Fibroblast of skin of scalp (primary cell): ENCODE data around the gene PAMR1.

Experiments used
- DNase-seq: peaks from one replicate; pipeline ENCODE4 v3.0.0-alpha.2; 2013

PAMR1 gene

DNA sequence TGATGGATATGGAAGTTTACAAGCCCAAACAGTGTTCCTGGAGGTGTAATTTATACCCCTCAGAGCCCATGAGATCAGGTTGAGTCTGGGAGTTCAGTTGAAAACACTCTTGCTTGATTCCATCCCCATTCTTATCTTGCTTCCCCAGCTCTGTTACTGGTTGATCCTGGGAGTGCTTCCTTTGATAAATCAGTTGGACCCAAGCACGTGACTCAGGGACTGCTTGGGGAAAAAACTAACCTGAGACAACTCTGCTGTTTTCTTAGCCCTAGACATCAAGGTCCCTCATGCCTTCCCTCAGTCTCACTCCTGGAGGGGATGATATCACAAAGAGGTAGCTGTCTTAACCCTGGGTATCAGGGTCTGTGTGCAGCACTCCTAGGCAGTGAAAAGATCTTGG, 71.1 kb downstream of the PAMR1 start:
- DNase-seq: no peak

DNA sequence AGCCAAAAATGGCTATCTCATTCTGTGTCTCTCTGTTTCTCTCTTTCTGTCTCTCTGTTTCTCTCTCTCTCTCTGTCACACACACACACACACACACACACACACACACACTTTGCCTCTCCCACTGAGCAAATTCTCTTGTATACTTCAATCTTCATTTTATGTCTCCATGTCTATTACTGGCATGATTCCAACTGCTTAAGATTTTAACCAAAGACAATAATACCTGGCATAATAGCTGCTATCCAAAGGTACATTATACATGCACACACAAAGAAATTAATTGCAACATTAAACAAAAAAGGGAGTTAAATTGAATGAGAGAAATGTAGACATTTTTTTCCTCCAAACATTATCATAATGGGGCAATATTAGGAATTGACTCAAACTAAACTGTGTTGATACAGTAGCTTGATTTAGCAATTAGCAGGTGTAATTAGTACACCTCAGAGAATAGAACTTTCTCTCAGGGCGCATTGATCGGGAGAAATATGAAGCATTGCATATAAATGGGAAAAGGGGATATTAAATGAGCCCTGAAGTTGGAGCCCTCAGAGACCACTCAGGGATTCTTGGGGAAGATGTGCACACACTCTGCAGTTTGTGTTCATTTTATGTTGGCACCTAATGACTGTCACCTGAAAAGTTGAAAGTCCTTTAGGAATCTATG, 88.7 kb downstream of the PAMR1 start:
- no peak for DNase-seq

DNA sequence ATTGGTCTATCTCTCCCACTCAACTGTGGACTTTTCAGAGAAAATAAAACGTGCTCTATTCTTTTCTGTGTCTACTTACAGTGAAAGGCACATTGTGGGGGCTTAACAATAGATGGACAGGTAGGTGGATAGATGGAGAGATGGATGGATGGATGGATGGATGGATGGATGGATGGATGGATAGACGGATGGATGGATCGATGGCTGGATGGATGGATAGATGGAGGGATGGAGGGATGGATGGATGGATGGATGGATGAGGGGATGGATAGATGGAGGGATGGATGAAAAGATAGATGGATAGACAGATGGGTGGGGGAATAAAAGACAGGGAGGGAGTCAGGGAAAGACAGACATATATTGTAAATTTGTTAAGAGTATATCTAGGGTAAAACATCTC, 91.8 kb downstream of the PAMR1 start:
- DNase-seq: no peak

DNA sequence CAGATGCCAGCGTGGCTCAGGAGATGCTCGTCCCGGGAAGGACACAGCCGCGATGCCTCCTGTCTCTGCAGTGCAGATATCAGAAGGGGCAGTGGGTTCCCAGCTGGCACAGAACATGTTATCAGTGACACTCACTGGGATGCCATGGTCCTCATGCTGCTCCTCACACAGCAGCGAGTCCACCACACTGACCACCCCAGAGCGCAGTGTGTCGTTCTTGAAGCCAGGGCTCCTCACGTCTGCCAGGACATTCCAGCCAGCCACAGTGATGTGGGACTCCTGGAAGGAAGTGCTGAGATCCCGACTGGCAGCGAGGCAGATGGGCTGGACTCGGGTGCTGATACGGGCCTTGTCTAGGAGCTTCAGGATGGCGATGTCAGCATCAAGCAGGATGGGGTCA, 93.0 kb downstream of the PAMR1 start:
- no peak for DNase-seq

DNA sequence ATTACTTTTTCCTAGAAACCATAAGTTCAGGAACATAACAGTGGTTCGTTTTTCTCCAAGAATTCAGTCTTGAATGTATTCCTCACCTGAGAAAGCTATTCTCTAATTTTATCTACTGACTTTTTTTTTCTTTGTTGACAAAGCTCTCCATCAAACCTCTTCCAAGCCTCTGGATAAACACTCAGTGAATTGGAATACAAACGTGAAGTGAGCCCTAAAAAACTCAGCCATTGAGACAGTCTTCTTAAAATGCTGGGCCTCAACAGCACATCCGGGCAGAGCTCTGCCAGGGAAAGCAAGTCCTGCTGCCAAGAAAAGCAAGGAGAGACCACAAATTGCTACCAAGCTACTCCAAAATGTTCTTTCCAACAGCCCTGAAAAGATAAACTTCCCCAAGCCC, 98.3 kb downstream of the PAMR1 start:
- peak; percentile 93 for DNase-seq

DNA sequence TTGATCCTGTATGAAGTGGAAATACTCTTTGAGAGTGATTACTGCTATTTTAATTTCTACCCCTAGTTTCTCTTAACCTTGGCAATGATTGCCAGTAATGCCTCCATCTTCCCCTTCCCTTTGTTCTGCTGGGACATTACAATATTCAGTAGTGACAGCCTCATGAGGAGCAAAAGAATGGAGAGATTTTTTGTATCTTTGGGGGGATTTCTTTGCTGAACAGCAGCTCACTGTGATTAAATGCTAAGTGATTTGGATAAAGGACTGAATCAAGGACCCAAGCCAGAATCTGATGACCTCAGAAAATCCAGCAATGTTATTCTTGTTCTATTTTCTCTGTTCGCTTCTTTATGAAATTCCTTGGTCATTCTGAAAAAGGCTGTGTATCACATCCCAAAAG, 99.1 kb downstream of the PAMR1 start:
- DNase-seq: peak; percentile 32

DNA sequence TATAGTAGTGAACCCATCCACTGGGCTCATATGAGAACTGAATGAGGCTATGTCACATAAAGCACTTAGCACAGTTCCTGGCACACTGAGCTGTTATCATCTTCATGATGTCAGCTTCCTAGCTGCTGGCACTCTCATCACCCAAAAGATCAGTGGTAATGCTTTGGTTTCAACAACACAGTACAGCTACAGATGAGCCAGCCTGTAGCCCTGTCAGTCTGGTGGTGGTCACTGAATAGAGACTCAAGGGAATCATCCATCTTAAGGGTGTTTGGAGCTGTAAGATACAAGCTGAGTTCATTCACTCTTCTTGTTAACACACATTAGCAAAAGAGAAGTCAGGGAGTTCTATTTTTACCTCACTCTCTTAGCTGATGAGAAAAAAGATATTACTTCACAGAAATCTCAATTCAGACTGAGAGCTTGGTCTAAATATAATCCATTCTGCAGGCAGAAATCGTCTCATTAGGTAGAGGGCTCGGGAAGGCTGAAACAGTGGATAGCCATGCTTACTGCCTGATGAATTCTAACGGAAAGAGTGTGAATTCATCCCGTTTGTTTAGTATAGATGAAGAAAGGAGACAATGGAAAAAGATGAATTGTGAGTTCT, 99.7 kb downstream of the PAMR1 start:
- DNase-seq: no peak

DNA sequence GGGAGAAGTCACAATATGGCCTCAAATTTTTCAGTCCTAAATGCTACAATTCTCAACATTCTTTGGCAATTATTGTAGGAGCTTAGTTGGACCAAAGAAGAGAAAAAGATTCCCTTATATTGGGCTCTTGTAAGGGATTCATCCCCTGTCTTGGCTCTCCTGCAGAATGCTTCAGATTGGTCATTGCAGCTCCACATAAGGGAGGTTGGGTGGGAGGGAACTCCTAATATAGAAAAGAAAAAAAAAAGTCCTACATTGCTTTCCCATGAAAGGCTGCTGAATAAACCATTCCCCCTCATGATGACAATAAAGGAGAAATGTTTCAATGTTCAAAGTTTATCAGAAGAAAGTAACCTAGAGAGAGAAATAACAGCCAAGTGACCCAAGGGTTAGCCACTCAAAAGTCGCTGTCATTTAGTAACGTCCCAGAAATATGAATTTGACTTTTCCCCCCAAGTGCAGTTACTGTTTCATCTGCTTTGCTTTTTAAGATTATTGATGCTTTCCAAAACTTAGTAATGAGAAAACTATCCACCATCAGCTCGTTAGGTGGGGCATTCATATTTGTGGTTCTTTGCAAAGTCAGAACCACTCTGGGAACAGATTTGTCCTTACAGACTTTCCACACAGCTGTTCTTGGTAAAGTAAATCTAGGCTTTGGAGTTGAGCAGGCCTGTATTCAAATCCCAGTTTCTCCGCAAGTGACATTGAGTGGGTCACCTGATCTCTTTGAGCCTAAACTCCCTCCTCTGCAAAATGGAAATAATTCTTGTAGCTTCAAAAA, 101.1 kb downstream of the PAMR1 start:
- DNase-seq: peak; percentile 82

DNA sequence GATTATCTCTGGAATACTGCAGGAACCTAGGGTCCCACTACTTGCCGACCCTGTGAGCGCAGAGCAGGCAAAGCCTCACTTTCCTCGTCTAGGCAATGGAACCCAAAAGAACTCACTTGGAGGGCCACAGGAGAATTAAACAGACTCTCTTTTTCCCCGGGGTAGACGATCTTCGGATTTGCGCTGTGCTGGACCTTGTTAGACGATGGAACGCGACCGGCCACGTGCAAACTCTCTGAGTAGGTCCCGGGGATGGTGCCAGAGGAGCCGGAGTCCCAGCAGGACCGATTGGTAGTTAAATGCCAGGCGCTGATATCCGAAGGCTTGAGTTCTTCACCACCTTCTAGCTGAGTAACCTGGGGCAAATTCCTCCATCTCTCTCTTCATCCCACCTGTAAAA, 105.0 kb downstream of the PAMR1 start:
- DNase-seq: no peak

DNA sequence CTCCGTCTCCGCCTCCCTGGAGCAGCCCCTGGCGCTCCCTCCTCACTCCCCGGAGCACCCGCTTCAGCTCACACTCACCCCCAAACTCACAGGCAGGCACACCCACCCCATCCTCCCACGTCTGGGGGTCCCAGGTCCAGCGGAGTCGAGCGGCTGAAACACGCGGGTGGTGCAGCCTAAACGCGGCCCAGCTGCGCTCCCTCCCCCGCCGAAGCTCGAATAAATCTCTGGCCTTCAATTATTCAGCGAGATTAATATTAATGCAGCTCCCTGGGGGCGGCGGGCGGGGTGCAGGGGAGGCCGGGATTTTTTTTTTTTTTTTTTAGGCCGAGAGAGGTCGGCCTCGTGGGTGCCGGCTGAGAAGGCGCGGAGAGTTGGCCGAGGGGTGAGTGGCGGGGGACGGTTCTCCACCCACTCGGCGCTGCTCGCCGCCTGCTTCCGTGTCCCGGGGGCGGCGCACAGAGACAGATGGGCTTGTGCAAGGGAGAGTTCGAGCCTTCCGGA, 105.5 kb downstream of the PAMR1 start:
- no peak for DNase-seq

DNA sequence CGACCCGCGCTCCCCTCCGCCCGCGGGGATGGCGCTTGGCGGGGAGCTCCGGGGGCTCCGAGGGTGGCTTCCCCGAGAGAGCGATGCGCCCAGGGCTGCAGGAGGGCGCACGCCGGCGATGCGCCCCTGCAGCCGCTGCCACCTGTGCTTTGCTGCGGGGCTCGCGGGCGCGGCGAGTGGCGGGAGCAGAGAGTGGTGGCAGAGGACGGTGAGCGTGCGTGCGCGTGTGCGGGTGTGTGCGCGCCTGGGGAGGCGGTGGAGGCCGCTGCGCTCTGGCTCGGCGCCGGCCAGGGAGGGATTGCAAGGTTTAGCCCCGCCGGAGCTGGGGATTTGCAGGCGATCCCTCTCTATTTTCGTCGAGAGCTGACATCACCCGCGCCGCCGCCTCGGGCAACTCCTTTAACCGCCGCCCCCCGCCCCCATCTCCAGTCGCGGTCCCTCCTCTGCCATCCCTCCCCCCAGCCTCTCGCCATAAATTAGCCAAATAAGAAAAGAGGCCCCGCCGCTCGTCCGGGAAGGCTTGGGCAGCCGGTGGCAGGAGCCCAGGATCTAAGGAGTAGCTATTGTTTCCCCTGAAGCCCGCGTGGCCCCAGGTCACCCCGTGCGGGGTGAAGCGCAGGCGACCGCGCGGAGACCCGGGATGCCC, 106.1 kb downstream of the PAMR1 start, which contains the start of gene SLC1A2:
TSS of gene SLC1A2 (minus strand) at position 375 of the 646 bp plus-strand sequence. CDS start 592 bp downstream, outside the sequence.
- peak; percentile 37 for DNase-seq

DNA sequence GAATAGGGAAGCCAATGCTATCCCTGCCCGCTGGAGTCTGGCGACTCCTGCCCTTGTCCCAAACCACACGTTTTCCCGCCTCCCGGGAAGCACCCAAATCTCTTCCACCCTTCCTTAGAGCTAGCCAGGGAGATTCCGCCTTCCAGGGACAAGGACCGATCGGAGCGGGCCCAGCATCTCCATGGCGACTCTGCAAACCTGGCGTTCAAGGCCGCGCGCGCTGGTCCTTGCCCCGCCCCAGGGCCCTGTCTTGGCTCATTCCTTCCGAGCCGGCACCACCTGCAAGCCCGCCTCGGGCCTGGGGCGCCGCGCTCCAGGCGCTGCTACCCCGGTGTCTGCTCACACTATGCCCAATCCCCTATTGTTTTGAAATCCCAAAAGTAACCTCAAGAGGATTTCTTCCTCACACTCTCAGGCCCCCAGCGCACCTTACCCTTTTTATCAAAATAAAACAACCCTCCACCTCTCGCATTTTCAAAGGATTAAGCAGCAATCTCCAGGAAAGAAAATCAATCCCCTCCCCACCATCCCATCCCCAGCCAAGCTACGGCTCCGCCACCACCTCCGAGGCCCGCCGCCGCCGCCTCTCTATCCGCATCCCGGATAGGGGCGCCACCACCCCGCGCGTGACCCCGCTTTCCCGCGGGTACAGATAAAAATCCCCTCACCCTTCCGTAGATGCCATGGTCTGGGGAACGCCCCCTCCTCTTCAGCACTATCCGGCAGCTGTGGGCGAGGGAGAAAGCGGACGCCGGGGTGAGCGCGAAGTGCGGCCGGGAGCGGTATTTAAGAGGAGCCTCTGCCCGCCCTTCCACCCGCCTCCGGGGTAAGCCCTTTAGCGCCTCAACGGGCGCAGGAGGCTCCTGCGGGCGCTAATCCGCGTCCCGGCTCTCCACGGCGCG, 106.9 kb downstream of the PAMR1 start:
- no peak for DNase-seq

DNA sequence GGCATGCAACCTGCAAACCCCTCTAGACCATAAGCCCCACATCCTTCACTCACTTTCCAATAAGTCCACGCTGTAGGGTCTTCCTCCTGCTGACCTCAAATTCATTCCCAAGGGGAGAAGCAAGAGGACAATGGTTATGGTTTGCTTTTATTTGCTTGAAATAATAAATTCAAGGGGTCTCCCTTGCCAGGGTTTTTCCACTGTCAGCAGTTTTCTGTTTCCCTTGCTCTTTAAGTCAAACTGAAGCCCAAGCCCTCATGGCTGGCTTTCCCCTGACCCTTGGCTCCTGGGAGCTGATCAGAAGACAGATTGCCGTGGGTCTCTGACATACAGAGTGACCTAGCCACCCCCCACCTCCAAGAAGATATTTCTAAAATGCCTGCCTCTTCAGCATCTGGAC, 109.9 kb downstream of the PAMR1 start:
- no peak for DNase-seq

DNA sequence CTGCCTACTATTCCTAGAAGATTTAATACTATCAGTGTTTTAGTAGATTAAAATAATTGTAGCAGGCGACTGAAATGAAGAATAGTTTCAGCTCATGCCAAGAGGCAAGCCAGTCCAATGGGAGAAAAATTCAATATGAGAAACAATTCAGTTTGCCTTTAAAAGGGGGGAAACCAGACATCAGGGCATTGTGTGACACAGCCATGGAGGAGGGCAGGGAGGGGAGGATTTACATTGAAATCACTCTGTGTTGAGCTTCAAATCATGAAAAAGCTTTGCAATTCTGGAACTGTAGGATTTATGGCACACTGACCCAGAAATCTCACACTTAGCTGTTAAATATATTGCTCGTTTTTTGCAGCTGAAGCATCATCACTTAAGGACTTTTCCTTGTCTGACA, 110.6 kb downstream of the PAMR1 start:
- no peak for DNase-seq

DNA sequence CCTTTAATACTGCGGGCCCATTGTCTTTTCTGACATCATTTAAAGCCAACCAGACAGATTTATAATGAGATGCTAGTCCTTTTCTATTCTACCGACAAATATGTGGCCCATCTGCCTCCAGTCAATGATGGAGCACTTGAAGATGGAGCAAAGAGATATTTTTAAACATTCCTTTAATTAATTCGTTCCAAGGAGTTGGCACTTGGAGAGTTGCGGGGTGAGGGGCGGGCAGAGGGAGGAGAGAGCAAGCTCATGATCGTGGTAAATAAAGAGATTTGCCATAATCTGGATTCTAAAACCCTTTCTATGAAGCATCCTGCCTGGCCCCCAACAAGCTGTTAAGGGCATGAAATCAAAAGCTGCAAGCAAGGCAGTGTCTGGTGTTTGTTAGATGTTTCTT, 111.1 kb downstream of the PAMR1 start:
- DNase-seq: no peak

DNA sequence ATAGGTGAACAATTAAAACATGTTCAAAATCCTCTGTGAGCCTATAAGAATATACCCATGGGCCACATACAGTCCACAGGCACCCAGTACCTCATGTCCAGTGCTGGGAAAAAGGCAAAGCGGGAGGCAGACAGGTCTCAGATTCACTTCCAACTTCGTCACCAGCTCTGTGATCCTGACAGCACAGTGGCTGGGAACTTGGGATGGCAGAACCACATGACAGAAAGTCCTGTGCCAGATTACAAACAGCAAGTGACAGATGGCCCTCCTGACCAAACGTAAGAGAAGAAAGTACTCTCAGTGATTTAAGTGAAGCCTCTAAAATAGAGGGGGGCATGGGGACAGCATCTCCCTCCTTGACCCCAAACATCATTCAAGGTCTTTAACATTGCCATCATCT, 111.8 kb downstream of the PAMR1 start:
- no peak for DNase-seq

DNA sequence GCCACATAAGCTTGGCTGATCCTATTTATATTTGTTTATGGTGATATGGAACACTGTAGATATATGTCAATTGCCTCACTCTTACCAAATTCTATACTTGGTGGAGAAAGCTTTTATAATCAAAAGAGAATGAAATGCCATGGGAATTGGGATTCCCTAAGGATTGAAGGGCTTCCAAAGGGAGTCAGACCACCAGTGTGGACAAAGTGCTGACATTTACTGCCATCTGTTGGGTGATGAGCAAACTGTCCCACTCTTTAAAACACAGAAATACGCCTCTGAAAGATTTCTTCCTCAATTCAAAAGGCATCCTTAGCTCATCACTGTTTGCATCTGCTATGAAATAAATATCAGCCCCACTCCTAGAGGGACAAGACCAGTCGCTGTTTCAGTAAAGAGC, 113.1 kb downstream of the PAMR1 start:
- DNase-seq: peak; percentile 65

DNA sequence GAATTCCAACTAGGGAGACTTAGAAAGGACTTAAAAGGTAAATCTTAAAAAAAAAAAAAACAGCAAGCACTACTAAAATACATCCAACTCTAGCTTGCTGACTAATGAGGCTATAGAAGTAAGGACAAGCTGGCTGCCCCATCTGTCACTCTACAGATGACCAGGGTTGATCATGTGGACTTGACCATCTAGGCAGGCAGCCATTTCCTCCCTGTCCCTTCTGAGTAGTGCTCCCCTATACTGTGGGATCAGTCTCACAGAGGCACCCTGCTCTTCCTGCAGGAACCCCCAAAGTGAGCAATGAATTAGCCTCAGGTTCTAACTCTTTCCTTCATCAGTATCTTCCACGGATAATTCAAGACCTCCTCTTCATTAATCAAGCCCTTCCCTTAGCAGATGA, 118.4 kb downstream of the PAMR1 start:
- no peak for DNase-seq

DNA sequence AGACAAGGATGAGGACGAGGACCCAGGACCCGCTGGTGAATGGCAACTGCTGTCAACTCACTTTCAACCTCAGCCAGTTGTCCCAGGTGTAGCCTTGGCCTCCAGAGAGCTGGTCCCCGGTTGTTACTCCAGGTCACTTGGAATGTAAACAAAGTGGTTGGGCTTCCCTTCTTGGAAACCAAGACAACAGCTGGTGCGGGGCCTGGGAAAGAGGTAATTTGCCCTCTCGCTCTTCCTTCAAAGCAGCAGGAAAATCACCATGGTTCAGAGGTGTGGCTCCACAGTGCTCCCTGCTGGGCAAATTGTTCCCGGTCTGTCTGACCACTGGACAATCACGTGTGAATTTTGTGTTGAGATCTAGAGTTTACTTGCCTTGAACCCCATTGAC, 121.0 kb downstream of the PAMR1 start:
- DNase-seq: no peak

DNA sequence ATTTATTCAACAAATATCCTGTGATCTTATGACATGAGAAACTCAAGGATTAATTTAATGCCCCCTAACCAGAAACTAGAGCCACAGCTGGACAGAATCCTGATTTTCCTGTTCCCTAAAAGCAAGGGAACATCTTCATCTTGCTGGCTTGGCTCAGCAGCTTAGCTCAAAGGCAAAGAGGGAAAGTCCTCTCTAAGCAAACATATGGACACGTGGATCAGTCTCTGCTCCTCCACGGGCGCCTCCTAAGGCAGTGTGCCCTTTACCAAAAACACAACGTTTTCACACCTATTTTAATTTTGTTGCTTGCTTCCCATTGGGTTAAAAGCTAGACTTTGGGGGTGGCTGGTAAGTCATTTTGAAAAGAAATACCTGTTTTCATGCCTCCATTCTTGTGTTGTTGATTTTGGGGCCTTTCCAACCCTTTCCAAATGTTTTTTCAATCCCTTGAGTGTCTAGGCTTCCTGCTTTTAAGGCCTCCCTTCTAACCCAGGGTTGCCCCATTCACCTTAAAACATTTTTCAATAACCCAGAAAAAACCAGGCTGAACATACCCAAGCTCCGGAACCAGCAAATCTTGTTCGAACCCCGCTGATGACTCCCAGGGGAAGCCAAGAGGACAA, 121.5 kb downstream of the PAMR1 start:
- no peak for DNase-seq
